SU-DHL-6 (cell line): ENCODE measurements around the gene DYNLL1.
"Not testable (repeated sequence)": the region's sequence is repeated elsewhere in the genome, so short reads cannot be mapped to it uniquely, and the experiment has no call there.

Experiments
- H2AFZ ChIP-seq: fragments of 200-600 bp; sonication (generic); 2 replicates; pipeline ENCODE4 v1.6.1; 2014; ENCODE audit warnings: low read depth, mild to moderate bottlenecking, moderate library complexity, mixed read lengths, antibody characterized with exemption, low read length; ENCODE audit not compliant: severe bottlenecking
- H3F3A ChIP-seq: fragments of 200-600 bp; shearing (Covaris generic); 2 replicates; pipeline ENCODE4 v1.6.0; 2016; ENCODE audit warnings: antibody characterized with exemption, mild to moderate bottlenecking; ENCODE audit not compliant: insufficient read depth
- H3K27ac ChIP-seq: fragments of 200-600 bp; sonication (generic); 2 replicates; pipeline ENCODE4 v1.5.1; 2016; ENCODE audit warnings: low read depth, mild to moderate bottlenecking, low read length, moderate library complexity, mixed read lengths
- H3K27me3 ChIP-seq: fragments of 200-600 bp; sonication (generic), shearing (Covaris generic); 2 replicates; pipeline ENCODE4 v1.6.0; 2014; ENCODE audit warnings: mild to moderate bottlenecking, low read length
- H3K36me3 ChIP-seq: fragments of 200-600 bp; sonication (generic); 2 replicates; pipeline ENCODE4 v1.6.1; 2014; ENCODE audit warnings: mild to moderate bottlenecking, low read length, mixed read lengths
- H3K4me2 ChIP-seq: fragments of 300-600, 200-600 bp; shearing (Covaris generic), sonication (generic); 2 replicates; pipeline ENCODE4 v1.6.0; 2014; ENCODE audit warnings: low read length, low read depth, mild to moderate bottlenecking; ENCODE audit not compliant: poor library complexity, severe bottlenecking
- H3K4me3 ChIP-seq: fragments of 200-600 bp; sonication (generic); 2 replicates; pipeline ENCODE4 v1.5.1; 2014; ENCODE audit warnings: antibody characterized with exemption, low read length, mild to moderate bottlenecking, mixed read lengths; ENCODE audit not compliant: insufficient read depth, poor library complexity, severe bottlenecking
- H3K79me2 ChIP-seq: fragments of 200-600 bp; sonication (generic); 2 replicates; pipeline ENCODE4 v1.6.1; 2014; ENCODE audit warnings: mild to moderate bottlenecking, low read length, moderate library complexity; ENCODE audit not compliant: insufficient read depth
- H3K9ac ChIP-seq: fragments of 200-600 bp; sonication (generic); 2 replicates; pipeline ENCODE4 v1.7.0; 2014; ENCODE audit warnings: mild to moderate bottlenecking, low read length
- H3K9me2 ChIP-seq: fragments of 200-600 bp; sonication (generic); replicated peaks from 2 replicates; pipeline ENCODE4 v1.6.1; 2014; ENCODE audit warnings: low read length; ENCODE audit not compliant: insufficient read depth
- H3K9me3 ChIP-seq: fragments of 200-600 bp; sonication (generic); 2 replicates; pipeline ENCODE4 v1.6.1; 2014; ENCODE audit warnings: low read length, mixed read lengths; ENCODE audit not compliant: insufficient read depth
- H4K20me1 ChIP-seq: fragments of 200-600 bp; sonication (generic); 2 replicates; pipeline ENCODE4 v1.6.1; 2014; ENCODE audit warnings: low read depth, mild to moderate bottlenecking, antibody characterized with exemption, low read length, moderate library complexity, mixed read lengths
- EZH2phosphoT487 ChIP-seq: fragments of 200-600 bp; sonication (generic), shearing (Covaris generic); conservative IDR thresholded peaks from 2 replicates; pipeline ENCODE4 v1.6.1; 2018; ENCODE audit warnings: mild to moderate bottlenecking, antibody characterized with exemption, low read length, moderate library complexity, mixed read lengths
- TF ChIP-seq, protein P1 (sequence below): fragments of 200-600 bp; sonication (generic); IDR thresholded peaks from one replicate; pipeline ENCODE4 v1.5.1; 2017; ENCODE audit warnings: antibody characterized with exemption, mild to moderate bottlenecking, low read length, moderate library complexity; ENCODE audit not compliant: insufficient read depth, poor library complexity, severe bottlenecking

The DYNLL1 gene

DNA sequence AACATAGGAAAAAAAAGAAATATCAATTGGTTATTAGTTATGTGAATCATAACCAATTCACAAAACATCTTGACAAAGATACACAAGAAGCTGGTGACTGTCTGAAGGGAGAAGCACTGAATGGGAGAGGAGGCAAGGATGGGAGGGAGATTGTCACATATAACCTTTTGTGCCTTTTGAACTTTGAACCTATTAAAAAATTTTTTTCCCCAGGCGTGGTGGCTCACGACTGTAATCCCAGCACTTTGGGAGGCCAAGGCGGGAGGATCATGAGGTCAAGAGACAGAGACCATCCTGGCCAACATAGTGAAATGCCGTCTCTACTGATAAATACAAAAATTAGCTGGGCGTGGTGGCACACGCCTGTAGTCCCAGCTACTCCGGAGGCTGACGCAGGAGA is 12.6 kb downstream of the DYNLL1 start:
- TF ChIP-seq, protein P1, sequence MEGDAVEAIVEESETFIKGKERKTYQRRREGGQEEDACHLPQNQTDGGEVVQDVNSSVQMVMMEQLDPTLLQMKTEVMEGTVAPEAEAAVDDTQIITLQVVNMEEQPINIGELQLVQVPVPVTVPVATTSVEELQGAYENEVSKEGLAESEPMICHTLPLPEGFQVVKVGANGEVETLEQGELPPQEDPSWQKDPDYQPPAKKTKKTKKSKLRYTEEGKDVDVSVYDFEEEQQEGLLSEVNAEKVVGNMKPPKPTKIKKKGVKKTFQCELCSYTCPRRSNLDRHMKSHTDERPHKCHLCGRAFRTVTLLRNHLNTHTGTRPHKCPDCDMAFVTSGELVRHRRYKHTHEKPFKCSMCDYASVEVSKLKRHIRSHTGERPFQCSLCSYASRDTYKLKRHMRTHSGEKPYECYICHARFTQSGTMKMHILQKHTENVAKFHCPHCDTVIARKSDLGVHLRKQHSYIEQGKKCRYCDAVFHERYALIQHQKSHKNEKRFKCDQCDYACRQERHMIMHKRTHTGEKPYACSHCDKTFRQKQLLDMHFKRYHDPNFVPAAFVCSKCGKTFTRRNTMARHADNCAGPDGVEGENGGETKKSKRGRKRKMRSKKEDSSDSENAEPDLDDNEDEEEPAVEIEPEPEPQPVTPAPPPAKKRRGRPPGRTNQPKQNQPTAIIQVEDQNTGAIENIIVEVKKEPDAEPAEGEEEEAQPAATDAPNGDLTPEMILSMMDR = no peak
- TF ChIP-seq EZH2phosphoT487 = no peak
- no peak overlapping the region for H3K4me3 ChIP-seq
- H3K9me2 ChIP-seq = no peaks in the 10 kb centered on the region
- no peak overlapping the region for H2AFZ ChIP-seq
- no peak overlapping the region for H3K4me2 ChIP-seq
- no peaks in the 10 kb centered on the region for H3K27me3 ChIP-seq
- no peak overlapping the region for H3K9ac ChIP-seq
- H3K79me2 ChIP-seq = no peaks in the 10 kb centered on the region
- no peaks in the 10 kb centered on the region for H4K20me1 ChIP-seq
- H3K27ac ChIP-seq = no peak overlapping the region
- H3F3A ChIP-seq = peaks cover 4% of the 10 kb centered on the region; the same call in 1 of the 2 replicates
- no peaks in the 10 kb centered on the region for H3K9me3 ChIP-seq
- peaks cover 6% of the 10 kb centered on the region; the same call in 1 of the 2 replicates for H3K36me3 ChIP-seq

DNA sequence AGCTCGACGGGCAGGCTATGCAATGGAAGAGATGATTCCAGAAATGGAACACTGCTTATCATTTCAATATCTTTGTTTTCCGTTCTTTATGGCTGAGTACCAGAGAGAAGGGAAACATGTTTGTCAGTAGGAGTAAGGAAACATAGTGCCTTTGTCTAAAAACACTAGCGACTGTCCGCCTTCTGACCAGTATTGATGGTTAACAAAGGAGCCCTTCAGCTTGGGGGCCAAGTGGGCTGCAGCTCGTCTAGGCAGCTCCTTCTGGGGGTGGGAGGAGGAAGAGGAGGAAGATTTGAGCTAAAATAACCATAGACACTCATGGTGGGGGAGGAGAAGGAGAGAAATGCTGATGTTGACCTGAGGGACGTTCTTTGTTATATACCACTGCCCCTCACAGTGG is 18.1 kb downstream of the DYNLL1 start:
- Histone ChIP-seq H3F3A (no peaks in the 10 kb centered on the region), H3K9ac (no peak overlapping the region), H3K36me3 (no peaks in the 10 kb centered on the region)

DNA sequence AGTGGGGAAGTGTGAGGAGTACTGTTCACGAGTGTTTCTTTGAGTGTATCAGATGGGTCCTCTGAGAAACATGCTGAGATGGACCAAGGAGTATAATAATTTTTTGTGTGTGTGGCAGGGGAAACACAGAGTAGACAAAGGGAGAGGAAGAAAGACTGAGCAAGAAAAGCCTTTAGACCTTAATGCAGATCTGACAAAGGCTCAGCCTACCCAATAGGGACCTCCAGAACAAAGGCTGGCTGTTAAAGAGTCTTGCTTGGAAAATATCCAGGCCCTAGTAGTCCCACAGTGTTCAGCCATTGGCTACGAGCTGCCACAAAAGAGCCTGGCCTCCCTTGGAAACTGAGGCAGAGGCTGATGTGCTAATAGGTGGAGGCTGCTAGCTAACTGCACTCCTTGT is 19.6 kb downstream of the DYNLL1 start:
- no peak overlapping the region for H3K27ac ChIP-seq
- no peak overlapping the region for H3K4me3 ChIP-seq
- H3K4me2 ChIP-seq = no peak overlapping the region
- TF ChIP-seq EZH2phosphoT487 = no peak
- TF ChIP-seq, protein P1 = no peak
- H3K9me2 ChIP-seq = no peaks in the 10 kb centered on the region
- no peaks in the 10 kb centered on the region for H3K27me3 ChIP-seq
- no peaks in the 10 kb centered on the region for H3K36me3 ChIP-seq
- no peak overlapping the region for H3K9ac ChIP-seq
- no peak overlapping the region for H2AFZ ChIP-seq
- no peaks in the 10 kb centered on the region for H3F3A ChIP-seq
- no peaks in the 10 kb centered on the region for H3K79me2 ChIP-seq
- no peaks in the 10 kb centered on the region for H4K20me1 ChIP-seq
- no peaks in the 10 kb centered on the region for H3K9me3 ChIP-seq

More for the DNA sequence above, 18.1 kb downstream of the DYNLL1 start:
- H3K4me3 ChIP-seq = no peak overlapping the region
- no peak overlapping the region for H2AFZ ChIP-seq
- no peaks in the 10 kb centered on the region for H3K79me2 ChIP-seq
- no peaks in the 10 kb centered on the region for H3K9me3 ChIP-seq
- no peak overlapping the region for H3K27ac ChIP-seq
- no peaks in the 10 kb centered on the region for H3K27me3 ChIP-seq
- H3K4me2 ChIP-seq = no peak overlapping the region
- no peaks in the 10 kb centered on the region for H4K20me1 ChIP-seq
- H3K9me2 ChIP-seq = no peaks in the 10 kb centered on the region
- TF ChIP-seq, protein P1 = no peak
- no peak for TF ChIP-seq EZH2phosphoT487

DNA sequence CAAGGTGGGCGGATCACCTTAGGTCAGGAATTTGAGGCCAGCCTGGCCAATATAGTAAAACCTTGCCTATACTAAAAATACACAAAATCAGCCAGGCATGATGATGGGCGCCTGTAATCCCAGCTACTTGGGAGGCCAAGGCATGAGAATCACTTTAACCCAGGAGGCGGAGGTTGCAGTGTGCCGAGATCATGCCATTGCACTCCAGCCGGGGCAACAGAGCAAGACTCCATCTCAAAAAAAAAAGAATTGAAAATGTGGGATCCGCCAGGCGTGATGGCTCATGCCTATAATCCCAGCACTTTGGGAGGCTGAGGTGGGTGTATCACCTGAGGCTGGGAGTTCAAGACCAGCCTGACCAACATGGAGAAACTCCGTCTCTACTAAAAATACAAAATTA is 23.4 kb downstream of the DYNLL1 start:
- not testable (repeated sequence) for H3K9ac ChIP-seq, H3K4me3 ChIP-seq, H3K4me2 ChIP-seq, H2AFZ ChIP-seq, H3K9me3 ChIP-seq, H3K27me3 ChIP-seq, H3F3A ChIP-seq, H3K27ac ChIP-seq, H3K36me3 ChIP-seq, H3K9me2 ChIP-seq, H4K20me1 ChIP-seq, H3K79me2 ChIP-seq
